A549 (cell line): Measurements from ENCODE around the gene SEMA3A. TPM values are rescaled to one million over a fixed set of nuclear protein-coding genes. Genes with fewer than 3 reads are reported as not detected.

ENCODE experiments used
- ATAC-seq, 2 experiments: fragments of 200-7000 bp in 1 of 2; fragments of >200 bp in 1 of 2; cut with Nextera tagmentation in 1 of 2; cut with Tn5 transposase in 1 of 2; 3 replicates each; pipeline versions ENCODE4 v1.8.0 to v1.9.1; 2018 to 2020; ENCODE audit warnings: mild to moderate bottlenecking in 1 of 2, moderate library complexity in 1 of 2
- CTCF ChIA-PET: fragments of 300-600 bp; sonication (Branson Sonifier 250); formaldehyde crosslinking; extraction: SDS; loops from one replicate; lab custom pipeline; 2021; ENCODE audit warnings: antibody characterized with exemption, inconsistent platforms; lab: Yijun Ruan, JAX
- POLR2A ChIA-PET: fragments of 350-600 bp; formaldehyde crosslinking; extraction: SDS; loops from one replicate; lab custom pipeline; 2021; ENCODE audit warnings: antibody characterized with exemption, inconsistent platforms; lab: Yijun Ruan, JAX
- DNase-seq, 2 experiments: peaks; one replicate each; pipeline versions ENCODE4 v3.0.0 to v3.0.0-alpha.2; 2011 to 2016; ENCODE audit warnings: low read depth in 1 of 2, low spot score in 1 of 2
- FAIRE-seq: peaks from 2 replicates; lab custom pipeline; 2011; peaks lifted over from hg19 to GRCh38; lab: Jason Lieb, UNC
- H3K27ac ChIP-seq, 2 experiments: fragments of >200 bp; sonication (Bioruptor Twin); formaldehyde crosslinking; 3 replicates each; pipeline ENCODE4 v1.5.1; 2016 to 2017
- H3K4me1 ChIP-seq: fragments of >200 bp; sonication (Bioruptor Twin); formaldehyde crosslinking; 3 replicates; pipeline ENCODE4 v1.6.1; 2016
- H3K4me2 ChIP-seq: fragments of >200 bp; sonication (Bioruptor Twin); formaldehyde crosslinking; 3 replicates; pipeline ENCODE4 v1.6.1; 2016
- H3K4me3 ChIP-seq: fragments of >200 bp; sonication (Bioruptor Twin); formaldehyde crosslinking; 3 replicates; pipeline ENCODE4 v1.5.1; 2016
- H3K9me3 ChIP-seq: fragments of >200 bp; sonication (Bioruptor Twin); formaldehyde crosslinking; 3 replicates; pipeline ENCODE4 v1.6.1; 2016
- BCL3 ChIP-seq: fragments of >200 bp; sonication (Bioruptor Twin); formaldehyde crosslinking; IDR thresholded peaks from 3 replicates; pipeline ENCODE4 v1.6.1; 2016
- BHLHE40 ChIP-seq: IDR thresholded peaks from 2 replicates; pipeline ENCODE4 v1.6.1; 2012; ENCODE audit warnings: low read depth, low read length, inconsistent platforms
- CBX2 ChIP-seq: fragments of 200-600 bp; sonication (generic); IDR thresholded peaks from 2 replicates; pipeline ENCODE4 v1.6.1; 2016; ENCODE audit warnings: low read depth, mild to moderate bottlenecking, borderline replicate concordance
- CBX8 ChIP-seq: fragments of 200-600 bp; sonication (generic); IDR thresholded peaks from 2 replicates; pipeline ENCODE4 v1.6.1; 2016
- ESRRA ChIP-seq: fragments of 150-350 bp; IDR thresholded peaks from 2 replicates; pipeline ENCODE4 v1.6.1; 2014; ENCODE audit warnings: mild to moderate bottlenecking, low read length, borderline replicate concordance
- FOSB ChIP-seq: fragments of 250-450 bp; sonication (Bioruptor Pico); IDR thresholded peaks from 2 replicates; pipeline ENCODE4 v1.5.0; 2020; ENCODE audit warnings: mild to moderate bottlenecking, moderate library complexity
- HDAC2 ChIP-seq: fragments of 200-600 bp; sonication (generic); IDR thresholded peaks from 2 replicates; pipeline ENCODE4 v1.6.1; 2016
- HOXA7 ChIP-seq: fragments of 250-450 bp; sonication (Bioruptor Pico); IDR thresholded peaks from 2 replicates; pipeline ENCODE4 v1.5.0; 2020; ENCODE audit warnings: mild to moderate bottlenecking, moderate library complexity
- JUNB ChIP-seq: fragments of >200 bp; sonication (Bioruptor Twin); formaldehyde crosslinking; IDR thresholded peaks from 2 replicates; pipeline ENCODE4 v1.6.1; 2016
- KDM5A ChIP-seq: fragments of 200-600 bp; sonication (generic); IDR thresholded peaks from 2 replicates; pipeline ENCODE4 v1.6.1; 2016; ENCODE audit warnings: antibody characterized with exemption, mild to moderate bottlenecking
- MAZ ChIP-seq: fragments of 150-350 bp; IDR thresholded peaks from 2 replicates; pipeline ENCODE4 v1.6.1; 2014; ENCODE audit warnings: antibody characterized with exemption, low read depth, low read length, borderline replicate concordance
- RARB ChIP-seq: fragments of 250-450 bp; sonication (Bioruptor Pico); IDR thresholded peaks from 2 replicates; pipeline ENCODE4 v1.8.0; 2021; ENCODE audit warnings: mild to moderate bottlenecking, moderate library complexity
- RNF2 ChIP-seq: fragments of 200-600 bp; sonication (generic); IDR thresholded peaks from 2 replicates; pipeline ENCODE4 v1.6.1; 2016; ENCODE audit warnings: low read depth, mild to moderate bottlenecking, antibody characterized with exemption, moderate library complexity, borderline replicate concordance
- SMC3 ChIP-seq: fragments of >200 bp; sonication (Bioruptor Twin); formaldehyde crosslinking; IDR thresholded peaks from 3 replicates; pipeline ENCODE4 v1.6.1; 2018; ENCODE audit warnings: inconsistent platforms
- TFCP2L1 ChIP-seq: fragments of 250-450 bp; sonication (Bioruptor Pico); IDR thresholded peaks from 2 replicates; pipeline ENCODE4 v1.5.0; 2021; ENCODE audit warnings: mild to moderate bottlenecking
- ZSCAN20 ChIP-seq: fragments of 250-450 bp; sonication (Bioruptor Pico); IDR thresholded peaks from 2 replicates; pipeline ENCODE4 v1.8.0; 2022; ENCODE audit warnings: mild to moderate bottlenecking, moderate library complexity
- WGBS: methylation state at CpG from one replicate; pipeline ENCODE4 v1.1.6; 2017; ENCODE audit errors: missing lambda C conversion rate; 5-methylcytosine and 5-hydroxymethylcytosine counted together
- polyA plus RNA-seq, 4 experiments: library from polyadenylated mRNA; depleted of rRNA in 3 of 4; stranded (reverse); fragments of >200 nt; fragmentation: RNase III in 1 of 4; extraction: RNeasy Plus Mini Kit Qiagen cat#74134 plus additional on column Dnase treatment in 1 of 4; gene quantifications; 2 replicates in 3 of 4; 3 replicates in 1 of 4; pipeline ENCODE4 v1.2.3, GENCODE V29; 2011 to 2017
- TF ChIP-seq, protein P1 (sequence below): fragments of >200 bp; sonication (Bioruptor Twin); formaldehyde crosslinking; IDR thresholded peaks from 2 replicates; pipeline ENCODE4 v1.6.1; 2016
- TF ChIP-seq, protein P2 (sequence below): fragments of 250-450 bp; sonication (Bioruptor Pico); IDR thresholded peaks from 2 replicates; pipeline ENCODE4 v1.5.0; 2020; ENCODE audit warnings: low read depth, mild to moderate bottlenecking, moderate library complexity

Gene SEMA3A
- polyA plus RNA-seq, 2 of the 4 experiments (the other 2 are of a cell fraction), result 3.6 to 19.1 TPM

GRCh38 chr7:84122582-84123360, 71.8 kb downstream of the SEMA3A start (continued):
- TF ChIP-seq, protein P1, sequence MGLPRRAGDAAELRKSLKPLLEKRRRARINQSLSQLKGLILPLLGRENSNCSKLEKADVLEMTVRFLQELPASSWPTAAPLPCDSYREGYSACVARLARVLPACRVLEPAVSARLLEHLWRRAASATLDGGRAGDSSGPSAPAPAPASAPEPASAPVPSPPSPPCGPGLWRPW, result no peak

DNA sequence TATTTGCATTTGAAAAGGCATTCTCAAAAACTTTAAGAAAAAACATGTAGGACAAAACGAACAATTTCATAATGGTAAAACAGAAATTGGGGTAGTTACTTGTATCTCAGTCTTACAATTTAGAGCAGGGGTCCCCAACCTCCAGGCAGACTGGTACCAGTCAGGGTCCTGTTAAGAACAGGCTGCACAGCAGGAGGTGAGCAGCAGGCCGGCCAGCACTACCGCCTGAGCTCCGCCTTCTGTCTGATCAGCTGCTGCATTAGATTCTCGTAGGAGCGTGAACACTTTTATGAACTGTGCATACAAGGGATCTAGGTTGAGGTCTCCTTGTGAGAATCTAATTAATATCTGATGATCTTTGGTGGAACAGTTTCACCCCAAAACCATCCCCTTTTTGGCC, 77.3 kb downstream of the SEMA3A start:
- Histone ChIP-seq H3K9me3 (no peaks in the 10 kb centered on the region), H3K4me1 (peaks cover 4% of the 10 kb centered on the region; the same call in 1 of the 3 replicates), H3K4me2 (no peak overlapping the region), H3K27ac (no peak overlapping the region), H3K4me3 (no peak overlapping the region)
- DNase-seq (no peak), FAIRE-seq (no peak), ATAC-seq (no peak)
- CTCF ChIA-PET, result no interaction called here
- TF ChIP-seq SMC3 (no peak), RNF2 (no peak), BCL3 (no peak), CBX2 (no peak), BHLHE40 (no peak)
- TF ChIP-seq, protein P2, sequence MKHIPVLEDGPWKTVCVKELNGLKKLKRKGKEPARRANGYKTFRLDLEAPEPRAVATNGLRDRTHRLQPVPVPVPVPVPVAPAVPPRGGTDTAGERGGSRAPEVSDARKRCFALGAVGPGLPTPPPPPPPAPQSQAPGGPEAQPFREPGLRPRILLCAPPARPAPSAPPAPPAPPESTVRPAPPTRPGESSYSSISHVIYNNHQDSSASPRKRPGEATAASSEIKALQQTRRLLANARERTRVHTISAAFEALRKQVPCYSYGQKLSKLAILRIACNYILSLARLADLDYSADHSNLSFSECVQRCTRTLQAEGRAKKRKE (CRISPR knock-in tag), result no peak
- POLR2A ChIA-PET, result no interaction called here
- 93% methylated on average over 6 of the region's 6 CpGs for WGBS

DNA sequence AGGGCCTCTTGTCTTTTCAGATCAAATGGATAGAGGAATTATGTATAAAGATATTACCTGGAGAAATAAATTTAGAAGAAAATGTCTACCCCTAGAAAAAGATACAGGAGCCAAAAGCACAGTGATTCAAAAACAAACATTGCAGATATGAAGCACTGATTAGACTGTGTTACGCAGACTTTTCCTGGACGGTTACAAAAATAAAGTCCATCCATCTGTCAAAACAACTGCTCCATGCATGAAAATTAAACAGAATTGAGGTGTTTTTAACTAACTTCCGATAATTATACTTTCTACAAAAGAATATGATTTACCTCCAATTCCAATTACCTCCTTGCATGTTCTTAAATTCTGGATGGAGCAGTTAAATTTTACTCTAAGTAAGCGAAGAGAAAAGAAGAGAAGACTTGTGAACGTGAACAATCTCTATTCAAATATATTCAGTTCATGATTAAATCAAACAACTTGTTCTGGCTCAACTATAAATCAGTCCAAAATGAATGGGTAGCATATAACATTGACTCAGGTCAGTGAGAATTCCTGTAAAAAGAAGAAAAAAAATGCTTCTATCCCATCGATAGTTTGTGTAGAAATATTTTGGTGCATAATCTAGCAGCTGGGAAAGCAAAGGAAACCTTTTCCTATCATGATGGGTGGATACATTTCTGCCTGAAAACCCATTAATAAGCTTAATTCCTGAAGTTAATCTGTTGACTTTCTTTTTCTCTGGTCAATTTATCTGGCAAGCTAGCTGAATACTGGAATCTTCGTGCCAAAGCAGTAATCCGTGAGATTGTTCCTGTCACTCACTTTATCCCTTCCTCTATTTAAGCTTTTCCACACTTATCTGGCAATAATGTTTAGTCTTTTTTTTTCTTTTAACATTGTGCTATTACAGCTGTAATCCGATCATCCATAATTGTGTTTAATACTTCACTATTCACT, 80.4 kb downstream of the SEMA3A start:
- POLR2A ChIA-PET, result no interaction called here
- no peak for FAIRE-seq
- 87% methylated on average over 9 of the region's 9 CpGs for WGBS
- no peak for DNase-seq
- H3K27ac ChIP-seq, result no peak overlapping the region
- no peak overlapping the region for H3K4me2 ChIP-seq
- peaks cover 4% of the 10 kb centered on the region; the same call in 1 of the 3 replicates for H3K4me1 ChIP-seq
- H3K4me3 ChIP-seq, result no peak overlapping the region
- TF ChIP-seq JUNB, result no peak
- TF ChIP-seq HDAC2, result no peak
- TF ChIP-seq KDM5A, result no peak
- no peak for TF ChIP-seq FOSB (CRISPR knock-in tag)
- TF ChIP-seq CBX8, result no peak
- no peak for TF ChIP-seq HOXA7 (CRISPR knock-in tag)
- no peak for TF ChIP-seq ZSCAN20 (CRISPR knock-in tag)
- no peak for TF ChIP-seq TFCP2L1 (CRISPR knock-in tag)
- no peak for TF ChIP-seq MAZ
- no peak for TF ChIP-seq ESRRA
- TF ChIP-seq, protein P1, result no peak
- no peak for TF ChIP-seq RARB
- TF ChIP-seq SMC3, result no peak
- no peak for ATAC-seq
- CTCF ChIA-PET, result interaction anchor here (0.7 to 1.4 kb wide), 2 partner anchors 10 to 13 kb away, joined by 3 read pairs; no protein-coding TSS in a partner anchor
- H3K9me3 ChIP-seq, result no peaks in the 10 kb centered on the region
